Caco-2 (cell line): ENCODE results near the gene DNAH1. TPM values are rescaled to one million over a fixed set of nuclear protein-coding genes. Genes with fewer than 3 reads are reported as not detected.
"Not testable (repeated sequence)": the region's sequence is repeated elsewhere in the genome, so short reads cannot be mapped to it uniquely, and the experiment has no call there.

Experiments used
- BruUV-seq: library from RNA; stranded (reverse); fragments of 400-500 nt; replicated peaks from 2 replicates; lab custom pipeline; 2021; lab: Mats Ljungman, UMichigan
- CTCF ChIA-PET: fragments of 300-600 bp; sonication (Branson Sonifier 250); formaldehyde crosslinking; loops from one replicate; lab custom pipeline; 2022; ENCODE audit warnings: antibody characterized with exemption; lab: Charles Lee
- POLR2A ChIA-PET: fragments of 300-600 bp; sonication (Branson Sonifier 250); formaldehyde crosslinking; loops from one replicate; lab custom pipeline; 2022; ENCODE audit warnings: antibody characterized with exemption; lab: Charles Lee
- DNase-seq, 2 experiments: peaks; one replicate each; pipeline versions ENCODE4 v3.0.0 to v3.0.0-alpha.2; 2020 to 2022
- H3K27me3 ChIP-seq: replicated peaks from 2 replicates; pipeline ENCODE4 v1.6.0; 2011; ENCODE audit warnings: low read length; ENCODE audit not compliant: control insufficient read depth, insufficient read depth
- H3K36me3 ChIP-seq: 2 replicates; pipeline ENCODE4 v1.5.1; 2011; ENCODE audit warnings: low read length; ENCODE audit not compliant: control insufficient read depth, insufficient read depth
- H3K4me1 ChIP-seq: fragments of 250-450 bp; sonication (Bioruptor Pico); 2 replicates; pipeline ENCODE4 v1.5.1; 2020; ENCODE audit warnings: mild to moderate bottlenecking
- H3K4me3 ChIP-seq: 2 replicates; pipeline ENCODE4 v1.5.1; 2011; ENCODE audit warnings: low read depth, mild to moderate bottlenecking, control low read depth, low read length
- H3K9me3 ChIP-seq: fragments of 250-450 bp; sonication (Bioruptor Pico); 2 replicates; pipeline ENCODE4 v1.5.1; 2020; ENCODE audit warnings: mild to moderate bottlenecking, moderate library complexity
- H3K27ac Mint-ChIP-seq: one replicate; pipeline ENCODE4 v1.8.0; 2022; ENCODE audit warnings: mixed read lengths; ENCODE audit not compliant: unreplicated experiment
- H3K27me3 Mint-ChIP-seq: one replicate; pipeline ENCODE4 v1.8.0; 2022; ENCODE audit warnings: mixed read lengths; ENCODE audit not compliant: insufficient read depth, unreplicated experiment
- H3K36me3 Mint-ChIP-seq: one replicate; pipeline ENCODE4 v1.8.0; 2022; ENCODE audit warnings: mild to moderate bottlenecking, mixed read lengths; ENCODE audit not compliant: insufficient read depth, unreplicated experiment
- H3K4me1 Mint-ChIP-seq: one replicate; pipeline ENCODE4 v1.8.0; 2022; ENCODE audit warnings: low read depth, mixed read lengths; ENCODE audit not compliant: unreplicated experiment
- H3K4me3 Mint-ChIP-seq: one replicate; pipeline ENCODE4 v1.8.0; 2022; ENCODE audit warnings: mild to moderate bottlenecking, moderate library complexity, mixed read lengths; ENCODE audit not compliant: unreplicated experiment
- H3K9me3 Mint-ChIP-seq: one replicate; pipeline ENCODE4 v1.8.0; 2022; ENCODE audit warnings: mixed read lengths; ENCODE audit not compliant: unreplicated experiment
- intact Hi-C: fragments of 100-400 bp; cut with micrococcal nuclease; formaldehyde crosslinking; loops from one replicate; pipeline ENCODE4 v1.10.0; 2022; ENCODE audit not compliant: unreplicated experiment
- total RNA-seq: library from RNA; stranded (reverse); gene quantifications from 2 replicates; pipeline ENCODE4 v1.2.3, GENCODE V29; 2022
- TF ChIP-seq, protein P1 (sequence below), 2 experiments: fragments of 200-600 bp in 1 of 2; IDR thresholded peaks; 1 replicate in 1 of 2; 2 replicates in 1 of 2; pipeline versions ENCODE4 v1.5.1 to v1.8.0; 2011 to 2022; ENCODE audit warnings: antibody characterized with exemption in 1 of 2, control low read depth in 1 of 2, inconsistent platforms in 1 of 2, low read depth in 1 of 2, low read length in 1 of 2, mild to moderate bottlenecking in 1 of 2, moderate library complexity in 1 of 2; ENCODE audit not compliant: insufficient read depth in 1 of 2, severe bottlenecking in 1 of 2, unreplicated experiment in 1 of 2

The DNAH1 gene
- total RNA-seq, 1 experiment from 2014 or later: 4.1 TPM

DNA sequence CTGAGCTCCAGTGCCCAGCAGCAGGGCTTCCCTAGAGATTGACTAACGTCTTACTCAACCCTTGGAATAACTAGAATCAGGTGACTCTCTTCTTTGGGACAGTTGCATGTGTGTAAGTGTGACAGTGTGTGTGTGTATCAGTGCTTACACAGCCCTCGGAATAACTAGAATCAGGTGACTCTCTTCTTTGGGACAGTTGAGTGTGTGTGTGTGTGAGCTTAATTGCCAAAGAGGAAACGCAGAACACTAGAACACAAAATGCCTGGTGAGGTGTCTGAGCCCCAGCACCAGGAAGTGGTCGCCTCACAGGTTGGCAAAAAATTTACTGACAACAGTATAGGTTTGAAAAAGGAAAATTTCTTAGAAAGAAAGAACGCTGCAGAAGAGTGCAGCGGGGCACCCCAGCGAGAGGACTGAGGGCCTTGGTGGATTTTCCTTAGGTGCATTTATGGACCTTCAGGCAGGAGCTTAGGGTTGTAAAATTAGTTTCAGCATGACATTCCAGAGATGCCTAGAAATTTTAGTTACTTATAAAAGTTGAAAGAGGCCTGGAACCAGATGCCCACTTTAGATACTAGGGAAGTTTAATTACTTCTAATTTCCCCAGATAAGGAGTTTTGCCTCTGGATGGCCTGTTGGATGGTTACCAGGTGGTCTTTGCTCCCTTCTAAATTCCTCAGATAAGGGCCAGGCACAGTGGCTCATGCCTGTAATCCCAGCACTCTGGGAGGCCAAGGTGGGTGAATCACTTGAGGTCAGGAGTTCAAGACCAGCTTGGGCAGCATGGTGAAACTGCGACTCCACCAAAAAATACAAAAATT, 33.9 kb upstream of the DNAH1 start:
- Histone ChIP-seq H3K4me3 (no peak overlapping the region), H3K36me3 (peaks cover 1% of the 10 kb centered on the region; the same call in 1 of the 2 replicates), H3K9me3 (no peaks in the 10 kb centered on the region), H3K27me3 (no peaks in the 10 kb centered on the region), H3K4me1 (peaks cover 67% of the 10 kb centered on the region)
- H3K27ac Mint-ChIP-seq: peak overlapping the region; percentile 84
- no TSS peak for BruUV-seq
- POLR2A ChIA-PET: interaction anchor here (0.7 kb wide), 1 partner anchor 37 kb away, joined by 4 read pairs; the partner anchor contains the start of gene PPM1M
- intact Hi-C loops: no loop called here
- H3K27me3 Mint-ChIP-seq: no peaks in the 10 kb centered on the region
- CTCF ChIA-PET: interaction anchor here (0.7 to 1.5 kb wide), 3 partner anchors 9 to 62 kb away, joined by 3 to 5 read pairs (median 3); no protein-coding TSS in a partner anchor
- TF ChIP-seq, protein P1, sequence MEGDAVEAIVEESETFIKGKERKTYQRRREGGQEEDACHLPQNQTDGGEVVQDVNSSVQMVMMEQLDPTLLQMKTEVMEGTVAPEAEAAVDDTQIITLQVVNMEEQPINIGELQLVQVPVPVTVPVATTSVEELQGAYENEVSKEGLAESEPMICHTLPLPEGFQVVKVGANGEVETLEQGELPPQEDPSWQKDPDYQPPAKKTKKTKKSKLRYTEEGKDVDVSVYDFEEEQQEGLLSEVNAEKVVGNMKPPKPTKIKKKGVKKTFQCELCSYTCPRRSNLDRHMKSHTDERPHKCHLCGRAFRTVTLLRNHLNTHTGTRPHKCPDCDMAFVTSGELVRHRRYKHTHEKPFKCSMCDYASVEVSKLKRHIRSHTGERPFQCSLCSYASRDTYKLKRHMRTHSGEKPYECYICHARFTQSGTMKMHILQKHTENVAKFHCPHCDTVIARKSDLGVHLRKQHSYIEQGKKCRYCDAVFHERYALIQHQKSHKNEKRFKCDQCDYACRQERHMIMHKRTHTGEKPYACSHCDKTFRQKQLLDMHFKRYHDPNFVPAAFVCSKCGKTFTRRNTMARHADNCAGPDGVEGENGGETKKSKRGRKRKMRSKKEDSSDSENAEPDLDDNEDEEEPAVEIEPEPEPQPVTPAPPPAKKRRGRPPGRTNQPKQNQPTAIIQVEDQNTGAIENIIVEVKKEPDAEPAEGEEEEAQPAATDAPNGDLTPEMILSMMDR (IDR thresholded peaks at IDR 0.05; ENCODE audit: insufficient read depth in 1 of 2, low read depth in 1 of 2, low read length in 1 of 2, severe bottlenecking in 1 of 2, unreplicated experiment in 1 of 2): no peak
- H3K36me3 Mint-ChIP-seq: peaks cover 42% of the 10 kb centered on the region
- H3K9me3 Mint-ChIP-seq: no peaks in the 10 kb centered on the region
- H3K4me3 Mint-ChIP-seq: peak overlapping the region; percentile 56
- H3K4me1 Mint-ChIP-seq: peaks cover 11% of the 10 kb centered on the region
- DNase-seq: peak; percentile 59 to 84

DNA sequence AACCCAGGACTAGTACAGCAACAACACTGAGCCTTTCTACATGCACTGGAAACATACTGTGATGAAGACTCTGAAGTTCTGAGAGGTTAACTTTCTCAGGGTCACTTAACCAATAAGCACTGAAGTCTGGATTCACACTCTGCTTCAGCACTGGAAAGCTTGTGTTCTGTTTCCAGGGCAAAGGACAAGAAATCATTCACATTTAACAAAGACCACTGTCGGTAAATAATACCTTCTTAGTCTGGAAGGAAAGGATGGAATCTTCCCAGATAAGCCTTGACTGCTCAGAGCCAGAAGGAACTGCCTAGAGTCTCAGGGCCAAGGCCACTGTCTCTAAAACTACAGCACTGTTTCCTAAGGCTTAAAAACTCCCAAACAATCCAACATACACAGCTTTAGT, 32.8 kb upstream of the DNAH1 start:
- Histone ChIP-seq H3K4me1 (peaks cover 69% of the 10 kb centered on the region), H3K4me3 (no peak overlapping the region), H3K9me3 (no peaks in the 10 kb centered on the region), H3K36me3 (no peaks in the 10 kb centered on the region), H3K27me3 (no peaks in the 10 kb centered on the region)
- Mint-ChIP-seq H3K4me3 (peak overlapping the region; percentile 5), H3K27ac (peak overlapping the region; percentile 84), H3K27me3 (no peaks in the 10 kb centered on the region), H3K36me3 (peaks cover 38% of the 10 kb centered on the region), H3K4me1 (peaks cover 11% of the 10 kb centered on the region), H3K9me3 (no peaks in the 10 kb centered on the region)
- POLR2A ChIA-PET: interaction anchor here (0.7 kb wide), 1 partner anchor 88 kb away, joined by 4 read pairs; no protein-coding TSS in a partner anchor
- intact Hi-C loops: no loop called here
- CTCF ChIA-PET: no interaction called here
- no TSS peak for BruUV-seq
- TF ChIP-seq, protein P1 (IDR thresholded peaks at IDR 0.05; ENCODE audit: insufficient read depth in 1 of 2, low read depth in 1 of 2, low read length in 1 of 2, severe bottlenecking in 1 of 2, unreplicated experiment in 1 of 2): no peak
- no peak for DNase-seq

- H3K4me3 Mint-ChIP-seq, H3K36me3 ChIP-seq, H3K27me3 Mint-ChIP-seq, H3K9me3 Mint-ChIP-seq, DNase-seq, CTCF ChIA-PET, H3K27me3 ChIP-seq, intact Hi-C loops, H3K4me3 ChIP-seq, BruUV-seq, POLR2A ChIA-PET, H3K9me3 ChIP-seq: not testable (repeated sequence)
- H3K4me1 ChIP-seq: peaks cover 76% of the 10 kb centered on the region
- H3K27ac Mint-ChIP-seq: peak overlapping the region; percentile 84
- peaks cover 17% of the 10 kb centered on the region for H3K4me1 Mint-ChIP-seq
- H3K36me3 Mint-ChIP-seq: peaks cover 36% of the 10 kb centered on the region
These were observed 32.1 kb upstream of the DNAH1 start for GRCh38 chr3:52284051-52284450.
